KOPT-K1 (cell line): Measurements from ENCODE around the gene LY6G5C.
"Not testable (repeated sequence)": the region's sequence is repeated elsewhere in the genome, so short reads cannot be mapped to it uniquely, and the experiment has no call there.

Experiments
- H3K27ac ChIP-seq: fragments of 200-600 bp; sonication (generic); 2 replicates; pipeline ENCODE4 v1.5.1; 2016; ENCODE audit warnings: antibody characterized with exemption, mild to moderate bottlenecking, low read depth, low read length; ENCODE audit not compliant: poor library complexity, severe bottlenecking
- H3K36me3 ChIP-seq: fragments of 200-600 bp; sonication (generic); 2 replicates; pipeline ENCODE4 v1.5.1; 2017; ENCODE audit warnings: antibody characterized with exemption, mild to moderate bottlenecking, low read length, moderate library complexity; ENCODE audit not compliant: insufficient read depth
- H3K9me3 ChIP-seq: fragments of 200-600 bp; sonication (generic); 2 replicates; pipeline ENCODE4 v1.5.1; 2017; ENCODE audit warnings: antibody characterized with exemption, low read length, mild to moderate bottlenecking; ENCODE audit not compliant: insufficient read depth, poor library complexity, severe bottlenecking

LY6G5C gene

GRCh38 chr6:31720196-31720770, 39.4 kb upstream of the LY6G5C start:
- no peaks in the 10 kb centered on the region for H3K36me3 ChIP-seq
- H3K27ac ChIP-seq = no peak overlapping the region
- H3K9me3 ChIP-seq = no peaks in the 10 kb centered on the region

- no peaks in the 10 kb centered on the region for H3K9me3 ChIP-seq
- no peak overlapping the region for H3K27ac ChIP-seq
- H3K36me3 ChIP-seq = no peaks in the 10 kb centered on the region
Measured at GRCh38 chr6:31719001-31719400, 38.1 kb upstream of the LY6G5C start.

GRCh38 chr6:31718265-31718664, 37.4 kb upstream of the LY6G5C start:
- no peaks in the 10 kb centered on the region for H3K36me3 ChIP-seq
- H3K27ac ChIP-seq = no peak overlapping the region
- H3K9me3 ChIP-seq = no peaks in the 10 kb centered on the region

- H3K9me3 ChIP-seq = no peaks in the 10 kb centered on the region
- H3K36me3 ChIP-seq = no peaks in the 10 kb centered on the region
- no peak overlapping the region for H3K27ac ChIP-seq
Measured at GRCh38 chr6:31717499-31718222, 36.8 kb upstream of the LY6G5C start.

GRCh38 chr6:31715022-31715958, 34.4 kb upstream of the LY6G5C start, which contains the start of gene LY6G6D:
Gene LY6G6D (plus strand): TSS chr6:31715348. CDS start chr6:31715356, 8 bp downstream.
- no peaks in the 10 kb centered on the region for H3K36me3 ChIP-seq
- peak within 1 kb of the TSS; percentile 11 for H3K27ac ChIP-seq

GRCh38 chr6:31713991-31714684, 33.3 kb upstream of the LY6G5C start:
- H3K9me3 ChIP-seq = no peaks in the 10 kb centered on the region
- H3K36me3 ChIP-seq = no peaks in the 10 kb centered on the region
- peak overlapping the region; percentile 11 for H3K27ac ChIP-seq

More at GRCh38 chr6:31715022-31715958, 34.4 kb upstream of the LY6G5C start, which contains the start of gene LY6G6D:
- no peaks in the 10 kb centered on the region for H3K9me3 ChIP-seq

- Histone ChIP-seq H3K9me3 (no peaks in the 10 kb centered on the region), H3K27ac (peak overlapping the region; percentile 11), H3K36me3 (no peaks in the 10 kb centered on the region)
Measured at GRCh38 chr6:31713465-31713864, 32.6 kb upstream of the LY6G5C start.

GRCh38 chr6:31712296-31712695, 31.4 kb upstream of the LY6G5C start:
- Histone ChIP-seq H3K36me3 (no peaks in the 10 kb centered on the region), H3K27ac (no peak overlapping the region), H3K9me3 (no peaks in the 10 kb centered on the region)

GRCh38 chr6:31711233-31711632, 30.4 kb upstream of the LY6G5C start:
- Histone ChIP-seq H3K27ac (no peak overlapping the region), H3K9me3 (no peaks in the 10 kb centered on the region)

GRCh38 chr6:31710523-31711219, 29.8 kb upstream of the LY6G5C start:
- H3K36me3 ChIP-seq = no peaks in the 10 kb centered on the region
- no peak overlapping the region for H3K27ac ChIP-seq
- H3K9me3 ChIP-seq = no peaks in the 10 kb centered on the region

More at GRCh38 chr6:31711233-31711632, 30.4 kb upstream of the LY6G5C start:
- no peaks in the 10 kb centered on the region for H3K36me3 ChIP-seq

GRCh38 chr6:31709157-31709556, 28.3 kb upstream of the LY6G5C start:
- not testable (repeated sequence) for H3K27ac ChIP-seq, H3K9me3 ChIP-seq, H3K36me3 ChIP-seq

GRCh38 chr6:31708224-31708623, 27.4 kb upstream of the LY6G5C start:
- no peak overlapping the region for H3K27ac ChIP-seq

GRCh38 chr6:31707701-31708100, 26.8 kb upstream of the LY6G5C start:
- Histone ChIP-seq H3K27ac (no peak overlapping the region), H3K9me3 (no peaks in the 10 kb centered on the region), H3K36me3 (no peaks in the 10 kb centered on the region)

More at GRCh38 chr6:31708224-31708623, 27.4 kb upstream of the LY6G5C start:
- Histone ChIP-seq H3K9me3 (no peaks in the 10 kb centered on the region), H3K36me3 (no peaks in the 10 kb centered on the region)

- H3K27ac ChIP-seq = no peak within 1 kb of the TSS
Measured at GRCh38 chr6:31706599-31706998, 25.7 kb upstream of the LY6G5C start, which contains the start of gene LY6G6F. Gene LY6G6F (plus strand): TSS chr6:31706866. CDS start chr6:31706907, 41 bp downstream.

More at GRCh38 chr6:31706599-31706998, 25.7 kb upstream of the LY6G5C start, which contains the start of gene LY6G6F:
- Histone ChIP-seq H3K9me3 (no peaks in the 10 kb centered on the region), H3K36me3 (no peaks in the 10 kb centered on the region)
